Measurements from ENCODE around the gene GDF11. TPM values are rescaled to one million over a fixed set of nuclear protein-coding genes. Genes with fewer than 3 reads are reported as not detected.

Gene GDF11
- total RNA-seq, 1 experiment from 2014 or later, result 6.7 TPM

- Mint-ChIP-seq H3K9me3 (ENCODE audit: low read depth, unreplicated experiment) (no peaks in the 10 kb centered on the region), H3K4me3 (ENCODE audit: low read depth, unreplicated experiment) (no peak overlapping the region), H3K27ac (ENCODE audit: unreplicated experiment) (no peak overlapping the region), H3K27me3 (ENCODE audit: unreplicated experiment) (peaks cover 61% of the 10 kb centered on the region), H3K4me1 (ENCODE audit: low read depth, unreplicated experiment) (peaks cover 28% of the 10 kb centered on the region), H3K36me3 (ENCODE audit: insufficient read depth, unreplicated experiment) (peaks cover 6% of the 10 kb centered on the region)
- CTCF ChIA-PET, result interaction anchor here (0.9 to 2.6 kb wide), 5 partner anchors 10 to 24 kb away, joined by 3 to 14 read pairs (median 3); partner anchors contain the start of genes BLOC1S1 and RDH5
- intact Hi-C loops (cut with micrococcal nuclease; ENCODE audit: unreplicated experiment), result no loop called here
- BruUV-seq (replicated peaks), result no TSS peak
- peak; percentile 40 for DNase-seq
- TF ChIP-seq CTCF (IDR thresholded peaks at IDR 0.05; ENCODE audit: unreplicated experiment), result peak; percentile 44
Measured at GRCh38 chr12:55705782-55706402, 37.0 kb upstream of the GDF11 start.

GRCh38 chr12:55706568-55707218, 36.2 kb upstream of the GDF11 start:
- no peak for DNase-seq
- H3K36me3 Mint-ChIP-seq (ENCODE audit: insufficient read depth, unreplicated experiment), result peaks cover 6% of the 10 kb centered on the region
- intact Hi-C loops (cut with micrococcal nuclease; ENCODE audit: unreplicated experiment), result no loop called here
- TF ChIP-seq CTCF (IDR thresholded peaks at IDR 0.05; ENCODE audit: unreplicated experiment), result no peak
- H3K27me3 Mint-ChIP-seq (ENCODE audit: unreplicated experiment), result peaks cover 67% of the 10 kb centered on the region
- peak overlapping the region; percentile 74 for H3K4me3 Mint-ChIP-seq (ENCODE audit: low read depth, unreplicated experiment)
- CTCF ChIA-PET, result interaction anchor here (0.6 to 2.6 kb wide), 6 partner anchors 9 to 25 kb away, joined by 3 to 14 read pairs (median 4); partner anchors contain the start of genes BLOC1S1 and RDH5
- H3K27ac Mint-ChIP-seq (ENCODE audit: unreplicated experiment), result no peak overlapping the region
- peaks cover 28% of the 10 kb centered on the region for H3K4me1 Mint-ChIP-seq (ENCODE audit: low read depth, unreplicated experiment)
- BruUV-seq (replicated peaks), result no TSS peak
- H3K9me3 Mint-ChIP-seq (ENCODE audit: low read depth, unreplicated experiment), result no peaks in the 10 kb centered on the region

- intact Hi-C loops (cut with micrococcal nuclease; ENCODE audit: unreplicated experiment), result no loop called here
- CTCF ChIA-PET, result interaction anchor here (1.0 to 2.6 kb wide), 3 partner anchors 10 to 26 kb away, joined by 3 to 14 read pairs (median 3); partner anchors contain the start of gene RDH5
- Mint-ChIP-seq H3K9me3 (ENCODE audit: low read depth, unreplicated experiment) (no peaks in the 10 kb centered on the region), H3K4me3 (ENCODE audit: low read depth, unreplicated experiment) (peak overlapping the region; percentile 74), H3K4me1 (ENCODE audit: low read depth, unreplicated experiment) (peaks cover 28% of the 10 kb centered on the region), H3K36me3 (ENCODE audit: insufficient read depth, unreplicated experiment) (peaks cover 6% of the 10 kb centered on the region), H3K27ac (ENCODE audit: unreplicated experiment) (no peak overlapping the region), H3K27me3 (ENCODE audit: unreplicated experiment) (peaks cover 73% of the 10 kb centered on the region)
- peak; percentile 36 for DNase-seq
- no peak for TF ChIP-seq CTCF (IDR thresholded peaks at IDR 0.05; ENCODE audit: unreplicated experiment)
- no TSS peak for BruUV-seq (replicated peaks)
Measured at GRCh38 chr12:55707219-55707671, 35.7 kb upstream of the GDF11 start.

- BruUV-seq (replicated peaks), result no TSS peak
- peaks cover 78% of the 10 kb centered on the region for H3K27me3 Mint-ChIP-seq (ENCODE audit: unreplicated experiment)
- intact Hi-C loops (cut with micrococcal nuclease; ENCODE audit: unreplicated experiment), result no loop called here
- CTCF ChIA-PET, result interaction anchor here (1.0 to 2.6 kb wide), 3 partner anchors 9 to 26 kb away, joined by 3 to 14 read pairs (median 3); partner anchors contain the start of gene RDH5
- peak; percentile 79 for DNase-seq
- H3K4me1 Mint-ChIP-seq (ENCODE audit: low read depth, unreplicated experiment), result peaks cover 28% of the 10 kb centered on the region
- no peak within 1 kb of the TSS for H3K27ac Mint-ChIP-seq (ENCODE audit: unreplicated experiment)
- H3K9me3 Mint-ChIP-seq (ENCODE audit: low read depth, unreplicated experiment), result no peaks in the 10 kb centered on the region
- TF ChIP-seq CTCF (IDR thresholded peaks at IDR 0.05; ENCODE audit: unreplicated experiment), result no peak
- peaks cover 6% of the 10 kb centered on the region for H3K36me3 Mint-ChIP-seq (ENCODE audit: insufficient read depth, unreplicated experiment)
- H3K4me3 Mint-ChIP-seq (ENCODE audit: low read depth, unreplicated experiment), result peak within 1 kb of the TSS; percentile 74
Measured at GRCh38 chr12:55707841-55708694, 34.9 kb upstream of the GDF11 start, which contains the start of gene ITGA7. Gene ITGA7, minus strand, starts transcription at chr12:55707904. Its CDS starts 222 bp downstream, at chr12:55707682.
